Neural cell (in vitro differentiated cells): ENCODE results near the gene NCOA7. TPM values are rescaled to one million over a fixed set of nuclear protein-coding genes. Genes with fewer than 3 reads are reported as not detected.

Source experiments
- H2AFZ ChIP-seq: fragments of 200-600, 300-800 bp; sonication (generic), shearing (Covaris generic); 2 replicates; pipeline ENCODE4 v1.6.0; 2014; ENCODE audit warnings: low read depth, mild to moderate bottlenecking, antibody characterized with exemption, low read length, moderate library complexity
- H3F3A ChIP-seq: fragments of 200-600 bp; shearing (Covaris generic); 2 replicates; pipeline ENCODE4 v1.6.1; 2016; ENCODE audit warnings: mild to moderate bottlenecking, moderate library complexity, mixed read lengths, antibody characterized with exemption, low read length; ENCODE audit not compliant: insufficient read depth, poor library complexity, severe bottlenecking
- H3K27ac ChIP-seq: fragments of 200-600, 300-800 bp; sonication (generic), shearing (Covaris generic); 2 replicates; pipeline ENCODE4 v1.5.1; 2014; ENCODE audit warnings: mild to moderate bottlenecking, low read length, moderate library complexity
- H3K27me3 ChIP-seq: fragments of 300-800, 200-600 bp; sonication (generic), shearing (Covaris generic); 2 replicates; pipeline ENCODE4 v1.6.0; 2014; ENCODE audit warnings: mild to moderate bottlenecking, low read depth, low read length, moderate library complexity; ENCODE audit not compliant: insufficient read depth
- H3K36me3 ChIP-seq: fragments of 300-800, 200-600 bp; sonication (generic), shearing (Covaris generic); 2 replicates; pipeline ENCODE4 v1.5.1; 2014; ENCODE audit warnings: mild to moderate bottlenecking, antibody characterized with exemption, low read length, moderate library complexity; ENCODE audit not compliant: insufficient read depth
- H3K4me2 ChIP-seq: fragments of 300-800, 200-600 bp; sonication (generic), shearing (Covaris generic); 2 replicates; pipeline ENCODE4 v1.6.0; 2014; ENCODE audit warnings: mild to moderate bottlenecking, low read length
- H3K4me3 ChIP-seq: fragments of 300-800, 200-600 bp; sonication (generic), shearing (Covaris generic); 2 replicates; pipeline ENCODE4 v1.5.1; 2014; ENCODE audit warnings: mild to moderate bottlenecking, low read length, moderate library complexity
- H3K79me2 ChIP-seq: fragments of 200-600 bp; shearing (Covaris generic); replicated peaks from 2 replicates; pipeline ENCODE4 v1.6.0; 2014; ENCODE audit warnings: mild to moderate bottlenecking, low read length, moderate library complexity; ENCODE audit not compliant: insufficient read depth
- H3K9ac ChIP-seq: fragments of 300-800, 200-600 bp; sonication (generic), shearing (Covaris generic); 2 replicates; pipeline ENCODE4 v1.6.1; 2016; ENCODE audit warnings: mild to moderate bottlenecking, low read length, mixed read lengths
- H3K9me2 ChIP-seq: fragments of 200-600 bp; shearing (Covaris generic); 2 replicates; pipeline ENCODE4 v1.6.1; 2016; ENCODE audit warnings: mild to moderate bottlenecking, low read length, mixed read lengths; ENCODE audit not compliant: insufficient read depth
- H3K9me3 ChIP-seq: fragments of 200-600, 300-800 bp; sonication (generic), shearing (Covaris generic); 2 replicates; pipeline ENCODE4 v1.6.1; 2016; ENCODE audit warnings: mild to moderate bottlenecking, mixed run types, low read length, moderate library complexity, mixed read lengths
- H4K20me1 ChIP-seq: fragments of 200-600 bp; shearing (Covaris generic); 2 replicates; pipeline ENCODE4 v1.6.1; 2016; ENCODE audit warnings: mild to moderate bottlenecking, mixed run types; ENCODE audit not compliant: insufficient read depth
- CTCF ChIP-seq: fragments of 450-650 bp; IDR thresholded peaks from 2 replicates; pipeline ENCODE4 v1.5.1; 2014; ENCODE audit warnings: antibody characterized with exemption, mild to moderate bottlenecking, moderate library complexity; ENCODE audit not compliant: poor library complexity, severe bottlenecking
- EP300 ChIP-seq: fragments of 450-650 bp; conservative IDR thresholded peaks from 2 replicates; pipeline ENCODE4 v1.6.1; 2014; ENCODE audit warnings: antibody characterized with exemption, mild to moderate bottlenecking, moderate library complexity; ENCODE audit not compliant: poor library complexity, severe bottlenecking
- EZH2 ChIP-seq: fragments of 200-600, 300-800 bp; shearing (Covaris generic), sonication (generic); IDR thresholded peaks from 2 replicates; pipeline ENCODE4 v1.6.1; 2014; ENCODE audit warnings: antibody characterized with exemption, low read length, borderline replicate concordance, mild to moderate bottlenecking; ENCODE audit not compliant: insufficient read depth, poor library complexity, severe bottlenecking
- MXI1 ChIP-seq: fragments of 450-650 bp; conservative IDR thresholded peaks from 2 replicates; pipeline ENCODE4 v1.6.1; 2014; ENCODE audit warnings: antibody characterized with exemption, mild to moderate bottlenecking; ENCODE audit not compliant: poor library complexity, severe bottlenecking
- POLR2AphosphoS5 ChIP-seq: IDR thresholded peaks from 2 replicates; pipeline ENCODE4 v1.6.1; 2012
- RAD21 ChIP-seq: fragments of 450-650 bp; conservative IDR thresholded peaks from 2 replicates; pipeline ENCODE4 v1.6.1; 2014; ENCODE audit warnings: antibody characterized with exemption, mild to moderate bottlenecking, moderate library complexity
- SMC3 ChIP-seq: fragments of 450-650 bp; conservative IDR thresholded peaks from 2 replicates; pipeline ENCODE4 v1.6.1; 2014; ENCODE audit warnings: antibody characterized with exemption, mild to moderate bottlenecking, moderate library complexity; ENCODE audit not compliant: poor library complexity
- TAF1 ChIP-seq: IDR thresholded peaks from 2 replicates; pipeline ENCODE4 v1.6.1; 2012; ENCODE audit warnings: low read depth
- polyA plus RNA-seq: library from polyadenylated mRNA; depleted of rRNA; stranded (reverse); fragments of >200 nt; gene quantifications from 2 replicates; pipeline ENCODE4 v1.2.3, GENCODE V29; 2014
- TF ChIP-seq, protein P1 (sequence below): IDR thresholded peaks from 2 replicates; pipeline ENCODE4 v1.6.1; 2012; ENCODE audit warnings: borderline replicate concordance

NCOA7 gene
- polyA plus RNA-seq, 1 donor from 2014 or later, result 17.1 TPM

DNA sequence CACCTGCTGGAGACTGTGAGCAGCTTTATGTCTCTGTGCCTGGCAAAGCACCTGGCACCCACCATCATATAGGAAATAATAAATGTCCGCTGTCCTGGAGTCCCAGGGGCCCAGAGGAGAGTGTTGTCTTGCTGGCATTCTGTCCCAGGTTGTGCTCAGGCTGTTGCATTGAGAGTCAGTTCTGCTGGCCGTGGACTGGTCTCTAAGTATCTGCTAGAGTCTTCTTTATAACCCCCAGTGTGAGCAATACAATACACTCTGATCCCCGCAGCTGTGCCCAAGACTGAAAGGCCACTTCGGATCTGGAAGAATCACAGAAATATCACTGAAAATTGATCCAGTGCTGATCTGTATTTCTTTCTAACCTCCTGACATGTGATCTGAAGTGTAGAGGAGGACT is 127.5 kb downstream of the NCOA7 start:
- no peaks in the 10 kb centered on the region for H3K79me2 ChIP-seq
- H3K9me3 ChIP-seq, result no peaks in the 10 kb centered on the region
- H3F3A ChIP-seq, result no peaks in the 10 kb centered on the region
- no peak for TF ChIP-seq EP300
- TF ChIP-seq, protein P1, sequence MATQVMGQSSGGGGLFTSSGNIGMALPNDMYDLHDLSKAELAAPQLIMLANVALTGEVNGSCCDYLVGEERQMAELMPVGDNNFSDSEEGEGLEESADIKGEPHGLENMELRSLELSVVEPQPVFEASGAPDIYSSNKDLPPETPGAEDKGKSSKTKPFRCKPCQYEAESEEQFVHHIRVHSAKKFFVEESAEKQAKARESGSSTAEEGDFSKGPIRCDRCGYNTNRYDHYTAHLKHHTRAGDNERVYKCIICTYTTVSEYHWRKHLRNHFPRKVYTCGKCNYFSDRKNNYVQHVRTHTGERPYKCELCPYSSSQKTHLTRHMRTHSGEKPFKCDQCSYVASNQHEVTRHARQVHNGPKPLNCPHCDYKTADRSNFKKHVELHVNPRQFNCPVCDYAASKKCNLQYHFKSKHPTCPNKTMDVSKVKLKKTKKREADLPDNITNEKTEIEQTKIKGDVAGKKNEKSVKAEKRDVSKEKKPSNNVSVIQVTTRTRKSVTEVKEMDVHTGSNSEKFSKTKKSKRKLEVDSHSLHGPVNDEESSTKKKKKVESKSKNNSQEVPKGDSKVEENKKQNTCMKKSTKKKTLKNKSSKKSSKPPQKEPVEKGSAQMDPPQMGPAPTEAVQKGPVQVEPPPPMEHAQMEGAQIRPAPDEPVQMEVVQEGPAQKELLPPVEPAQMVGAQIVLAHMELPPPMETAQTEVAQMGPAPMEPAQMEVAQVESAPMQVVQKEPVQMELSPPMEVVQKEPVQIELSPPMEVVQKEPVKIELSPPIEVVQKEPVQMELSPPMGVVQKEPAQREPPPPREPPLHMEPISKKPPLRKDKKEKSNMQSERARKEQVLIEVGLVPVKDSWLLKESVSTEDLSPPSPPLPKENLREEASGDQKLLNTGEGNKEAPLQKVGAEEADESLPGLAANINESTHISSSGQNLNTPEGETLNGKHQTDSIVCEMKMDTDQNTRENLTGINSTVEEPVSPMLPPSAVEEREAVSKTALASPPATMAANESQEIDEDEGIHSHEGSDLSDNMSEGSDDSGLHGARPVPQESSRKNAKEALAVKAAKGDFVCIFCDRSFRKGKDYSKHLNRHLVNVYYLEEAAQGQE, result no peak
- no peak for TF ChIP-seq POLR2AphosphoS5
- TF ChIP-seq RAD21, result no peak
- TF ChIP-seq CTCF, result no peak
- no peak for TF ChIP-seq MXI1
- no peak for TF ChIP-seq SMC3
- no peak for TF ChIP-seq TAF1
- no peak for TF ChIP-seq EZH2
- H3K4me3 ChIP-seq, result no peak overlapping the region
- H3K9me2 ChIP-seq, result no peaks in the 10 kb centered on the region
- no peak overlapping the region for H3K4me2 ChIP-seq
- H3K36me3 ChIP-seq, result peaks cover 6% of the 10 kb centered on the region
- no peaks in the 10 kb centered on the region for H3K27me3 ChIP-seq
- no peak overlapping the region for H3K27ac ChIP-seq
- H4K20me1 ChIP-seq, result no peaks in the 10 kb centered on the region
- H3K9ac ChIP-seq, result no peak overlapping the region
- H2AFZ ChIP-seq, result no peak overlapping the region

DNA sequence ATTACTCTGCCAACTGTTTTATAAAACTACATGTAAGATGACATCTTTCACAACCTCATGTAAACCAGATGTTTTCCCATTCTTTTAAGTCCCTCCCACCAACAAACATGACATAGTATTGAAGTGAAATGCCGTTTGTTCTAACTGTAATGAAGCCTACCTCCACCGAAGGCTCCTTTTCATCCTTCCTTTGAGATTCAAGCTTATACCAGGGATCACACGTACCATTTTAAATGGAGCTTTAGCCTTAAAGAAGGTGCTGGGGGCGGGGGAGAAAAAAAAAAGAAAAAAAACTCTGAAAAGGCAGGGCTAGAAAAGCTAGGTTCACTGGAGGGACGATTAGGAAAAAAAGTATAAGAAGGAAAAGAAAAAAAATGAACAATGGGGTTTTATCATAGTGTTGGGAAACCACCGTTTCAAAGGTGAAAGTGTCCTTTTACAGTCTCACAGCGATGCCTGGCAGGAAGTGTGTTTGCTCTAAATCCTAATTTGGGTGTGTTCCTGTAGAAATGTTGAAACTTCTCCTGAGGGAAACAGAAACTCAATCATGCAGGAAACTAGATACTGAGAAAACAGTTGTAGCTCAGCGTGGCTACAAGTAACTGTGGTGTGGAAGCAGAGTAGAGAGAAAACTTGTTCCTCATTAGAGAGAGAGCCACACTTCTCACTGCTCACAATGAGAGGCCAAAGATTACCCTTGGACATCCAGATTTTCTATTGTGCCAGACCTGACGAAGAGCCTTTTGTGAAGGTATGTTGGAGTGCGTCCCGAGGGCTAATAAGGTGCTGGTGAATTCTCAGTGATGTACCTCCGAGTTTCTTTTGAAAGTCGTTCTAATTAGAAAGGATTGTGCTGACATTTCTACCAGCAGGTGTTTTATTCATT is 128.2 kb downstream of the NCOA7 start:
- H3K27me3 ChIP-seq, result no peaks in the 10 kb centered on the region
- no peak overlapping the region for H3K4me3 ChIP-seq
- no peak overlapping the region for H2AFZ ChIP-seq
- no peak overlapping the region for H3K9ac ChIP-seq
- no peaks in the 10 kb centered on the region for H3K79me2 ChIP-seq
- H4K20me1 ChIP-seq, result no peaks in the 10 kb centered on the region
- no peaks in the 10 kb centered on the region for H3F3A ChIP-seq
- no peak overlapping the region for H3K4me2 ChIP-seq
- no peaks in the 10 kb centered on the region for H3K9me3 ChIP-seq
- TF ChIP-seq EP300 (no peak), SMC3 (no peak), CTCF (no peak), POLR2AphosphoS5 (no peak), EZH2 (no peak), RAD21 (no peak), MXI1 (no peak), TAF1 (no peak)
- TF ChIP-seq, protein P1, result no peak
- H3K9me2 ChIP-seq, result no peaks in the 10 kb centered on the region
- no peak overlapping the region for H3K27ac ChIP-seq
- peaks cover 6% of the 10 kb centered on the region for H3K36me3 ChIP-seq
